H9 (cell line): ENCODE results near the gene SULT1A1. TPM values are rescaled to one million over a fixed set of nuclear protein-coding genes. Genes with fewer than 3 reads are reported as not detected.

ENCODE experiments used
- DNase-seq: peaks from one replicate; pipeline ENCODE4 v3.0.0-alpha.2; 2017
- H2AFZ ChIP-seq: one replicate; pipeline ENCODE4 v1.6.1; 2013; ENCODE audit warnings: mild to moderate bottlenecking, low read length, control low read depth, moderate library complexity
- H2AK5ac ChIP-seq: 2 replicates; pipeline ENCODE4 v1.6.1; 2013; ENCODE audit warnings: low read length, control low read depth, mixed read lengths; ENCODE audit not compliant: insufficient read length
- H2BK120ac ChIP-seq: one replicate; pipeline ENCODE4 v1.6.1; 2013; ENCODE audit warnings: low read depth, mild to moderate bottlenecking, low read length, control low read depth, inconsistent platforms; ENCODE audit not compliant: poor library complexity, severe bottlenecking
- H2BK12ac ChIP-seq: 2 replicates; pipeline ENCODE4 v1.6.1; 2013; ENCODE audit warnings: low read length, control low read depth, mixed read lengths, low read depth; ENCODE audit not compliant: insufficient read length
- H2BK15ac ChIP-seq: 2 replicates; pipeline ENCODE4 v1.6.1; 2013; ENCODE audit warnings: low read depth, low read length, control low read depth
- H2BK20ac ChIP-seq: one replicate; pipeline ENCODE4 v1.6.1; 2013; ENCODE audit warnings: low read depth, mild to moderate bottlenecking, low read length, control low read depth, inconsistent platforms; ENCODE audit not compliant: poor library complexity, severe bottlenecking
- H2BK5ac ChIP-seq: 2 replicates; pipeline ENCODE4 v1.6.1; 2013; ENCODE audit warnings: low read length, control low read depth, mixed read lengths; ENCODE audit not compliant: insufficient read length
- H3K14ac ChIP-seq: 2 replicates; pipeline ENCODE4 v1.6.1; 2013; ENCODE audit warnings: low read length, control low read depth; ENCODE audit not compliant: insufficient read depth
- H3K18ac ChIP-seq: 2 replicates; pipeline ENCODE4 v1.6.1; 2013; ENCODE audit warnings: low read depth, mild to moderate bottlenecking, mixed read lengths, low read length, control low read depth; ENCODE audit not compliant: insufficient read length
- H3K23ac ChIP-seq: 2 replicates; pipeline ENCODE4 v1.6.1; 2013; ENCODE audit warnings: low read length, control low read depth, mixed read lengths, low read depth; ENCODE audit not compliant: insufficient read length
- H3K23me2 ChIP-seq: 2 replicates; pipeline ENCODE4 v1.6.1; 2013; ENCODE audit warnings: low read depth, mild to moderate bottlenecking, mixed read lengths, low read length, control low read depth; ENCODE audit not compliant: insufficient read length, poor library complexity, severe bottlenecking
- H3K27ac ChIP-seq: 2 replicates; pipeline ENCODE4 v1.5.1; 2013; ENCODE audit warnings: low read length, control low read depth, mixed read lengths, low read depth; ENCODE audit not compliant: insufficient read length
- H3K27me3 ChIP-seq: 2 replicates; pipeline ENCODE4 v1.6.1; 2013; ENCODE audit warnings: low read length, control low read depth, inconsistent platforms; ENCODE audit not compliant: insufficient read depth
- H3K4ac ChIP-seq: 2 replicates; pipeline ENCODE4 v1.6.1; 2013; ENCODE audit warnings: low read depth, mild to moderate bottlenecking, control low read depth, inconsistent platforms, low read length, moderate library complexity
- H3K4me1 ChIP-seq: 2 replicates; pipeline ENCODE4 v1.6.1; 2013; ENCODE audit warnings: low read length, control low read depth, inconsistent platforms; ENCODE audit not compliant: insufficient read depth
- H3K4me2 ChIP-seq: 2 replicates; pipeline ENCODE4 v1.6.1; 2013; ENCODE audit warnings: low read length, control low read depth, mixed read lengths; ENCODE audit not compliant: insufficient read length, insufficient read depth
- H3K56ac ChIP-seq: 2 replicates; pipeline ENCODE4 v1.6.1; 2013; ENCODE audit warnings: low read depth, mild to moderate bottlenecking, mixed read lengths, low read length, control low read depth; ENCODE audit not compliant: insufficient read length
- H3K79me1 ChIP-seq: 2 replicates; pipeline ENCODE4 v1.6.1; 2013; ENCODE audit warnings: low read depth, mild to moderate bottlenecking, moderate library complexity, low read length, control low read depth, inconsistent platforms; ENCODE audit not compliant: insufficient read depth, poor library complexity, severe bottlenecking
- H3K79me2 ChIP-seq: 2 replicates; pipeline ENCODE4 v1.6.1; 2013; ENCODE audit warnings: low read length, control low read depth, inconsistent platforms; ENCODE audit not compliant: insufficient read depth
- H3K9ac ChIP-seq: 2 replicates; pipeline ENCODE4 v1.6.1; 2013; ENCODE audit warnings: low read length, control low read depth, mixed read lengths; ENCODE audit not compliant: insufficient read length; ENCODE audit errors: extremely low read depth
- H3K9me3 ChIP-seq: one replicate; pipeline ENCODE4 v1.6.1; 2013; ENCODE audit warnings: low read depth, low read length, inconsistent platforms; ENCODE audit not compliant: control insufficient read depth
- H3T11ph ChIP-seq: one replicate; pipeline ENCODE4 v1.6.1; 2013; ENCODE audit warnings: mild to moderate bottlenecking, low read length, control low read depth, inconsistent platforms
- H4K20me1 ChIP-seq: one replicate; pipeline ENCODE4 v1.6.1; 2013; ENCODE audit not compliant: control insufficient read depth, insufficient read length, insufficient read depth
- H4K5ac ChIP-seq: 2 replicates; pipeline ENCODE4 v1.6.1; 2013; ENCODE audit warnings: low read depth, mild to moderate bottlenecking, mixed read lengths, low read length, control low read depth; ENCODE audit not compliant: insufficient read length
- H4K8ac ChIP-seq: replicated peaks from 2 replicates; pipeline ENCODE4 v1.6.1; 2013; ENCODE audit warnings: low read length, control low read depth, mixed read lengths, low read depth; ENCODE audit not compliant: insufficient read length
- H4K91ac ChIP-seq: 2 replicates; pipeline ENCODE4 v1.6.1; 2013; ENCODE audit warnings: low read depth, mild to moderate bottlenecking, moderate library complexity, mixed read lengths, low read length, control low read depth; ENCODE audit not compliant: insufficient read length
- H3K27ac Mint-ChIP-seq, 3 experiments: 2 replicates in 2 of 3; 3 replicates in 1 of 3; pipeline ENCODE4 v1.8.0; 2020 to 2021; ENCODE audit warnings: mixed read lengths in 3 of 3, mild to moderate bottlenecking in 1 of 3, moderate library complexity in 1 of 3
- H3K27me3 Mint-ChIP-seq: 2 replicates; pipeline ENCODE4 v1.8.0; 2021; ENCODE audit warnings: low read depth, mild to moderate bottlenecking, moderate library complexity, mixed read lengths
- H3K36me3 Mint-ChIP-seq, 3 experiments: 2 replicates in 2 of 3; 3 replicates in 1 of 3; pipeline ENCODE4 v1.8.0; 2020 to 2021; ENCODE audit warnings: low read depth in 3 of 3, mixed read lengths in 3 of 3; ENCODE audit not compliant: insufficient read depth in 1 of 3
- H3K4me1 Mint-ChIP-seq, 2 experiments: 2 replicates each; pipeline ENCODE4 v1.8.0; 2020; ENCODE audit warnings: mixed read lengths in 2 of 2
- H3K4me3 Mint-ChIP-seq, 2 experiments: 2 replicates in 1 of 2; 3 replicates in 1 of 2; pipeline ENCODE4 v1.8.0; 2020 to 2021; ENCODE audit warnings: mild to moderate bottlenecking in 2 of 2, mixed read lengths in 2 of 2, moderate library complexity in 1 of 2
- H3K9me3 Mint-ChIP-seq, 2 experiments: 2 replicates in 1 of 2; 3 replicates in 1 of 2; pipeline ENCODE4 v1.8.0; 2020; ENCODE audit warnings: mild to moderate bottlenecking in 2 of 2, mixed read lengths in 2 of 2, moderate library complexity in 1 of 2
- CTCF ChIP-seq: fragments of 200-600 bp; sonication (generic); conservative IDR thresholded peaks from 3 replicates; pipeline ENCODE4 v1.8.0; 2021; ENCODE audit warnings: antibody characterized with exemption, mild to moderate bottlenecking
- WGBS: extraction: QIAGEN DNeasy Blood & Tissue Kit; methylation state at CpG from one replicate; pipeline ENCODE4 v1.1.7; 2013; ENCODE audit warnings: missing lambda C conversion rate, low lambda C conversion rate, mixed read lengths; ENCODE audit not compliant: insufficient read length; ENCODE audit errors: extremely low coverage; 5-methylcytosine and 5-hydroxymethylcytosine counted together
- total RNA-seq: library from RNA; stranded (reverse); gene quantifications from 2 replicates; pipeline ENCODE4 v1.2.1, GENCODE V29; 2021

The SULT1A1 gene
- total RNA-seq, 1 experiment from 2014 or later = 4.8 TPM

- WGBS = no CpG with 5 or more reads among the region's 6 CpGs
- Histone ChIP-seq H2BK20ac (no peak overlapping the region), H3K27ac (no peak overlapping the region), H3K4me2 (no peak overlapping the region), H3K4ac (no peak overlapping the region), H2BK15ac (no peak overlapping the region), H3K27me3 (no peaks in the 10 kb centered on the region), H2BK12ac (no peak overlapping the region), H3K9me3 (peaks cover 15% of the 10 kb centered on the region), H4K5ac (no peak overlapping the region), H3K23ac (no peak overlapping the region), H3K9ac (no peak overlapping the region), H4K20me1 (no peaks in the 10 kb centered on the region), H3K56ac (no peak overlapping the region), H3K79me1 (peaks cover 3% of the 10 kb centered on the region), H3K79me2 (no peaks in the 10 kb centered on the region), H3K14ac (no peak overlapping the region), H4K91ac (no peak overlapping the region), H3T11ph (no peak overlapping the region), H3K18ac (no peak overlapping the region), H2AFZ (no peak overlapping the region), H3K23me2 (no peaks in the 10 kb centered on the region), H2BK120ac (no peak overlapping the region), H2AK5ac (no peak overlapping the region), H3K4me1 (no peaks in the 10 kb centered on the region), H2BK5ac (no peak overlapping the region), H4K8ac (no peak overlapping the region)
- Mint-ChIP-seq H3K4me3 (no peak overlapping the region), H3K27ac (no peak overlapping the region), H3K27me3 (no peaks in the 10 kb centered on the region), H3K36me3 (peaks cover 27 to 33% (median 32%) of the 10 kb centered on the region in 3 experiments), H3K4me1 (no peaks in the 10 kb centered on the region), H3K9me3 (peaks cover 19 to 23% of the 10 kb centered on the region in 2 experiments)
- DNase-seq = no peak
- TF ChIP-seq CTCF = no peak
Measured at GRCh38 chr16:28563218-28563617, 46.6 kb downstream of the SULT1A1 start.
